Epidermal melanocyte (primary cell): ENCODE measurements around the gene CEMP1.
A peak's percentile ranks its signal among the peaks of the same experiment; 100 is the strongest.

Experiments used
- DNase-seq: peaks from one replicate; pipeline ENCODE4 v3.0.0; 2011; ENCODE audit warnings: low spot score; ENCODE audit not compliant: insufficient read length

Gene CEMP1

GRCh38 chr16:2486645-2487516 is 44.3 kb downstream of the CEMP1 start:
- no peak for DNase-seq

- no peak for DNase-seq
These were observed 45.2 kb downstream of the CEMP1 start for GRCh38 chr16:2485811-2486507.

- DNase-seq, result no peak
These were observed 46.2 kb downstream of the CEMP1 start for GRCh38 chr16:2484898-2485508.

GRCh38 chr16:2483939-2484897 is 47.0 kb downstream of the CEMP1 start:
- DNase-seq, result no peak

DNA sequence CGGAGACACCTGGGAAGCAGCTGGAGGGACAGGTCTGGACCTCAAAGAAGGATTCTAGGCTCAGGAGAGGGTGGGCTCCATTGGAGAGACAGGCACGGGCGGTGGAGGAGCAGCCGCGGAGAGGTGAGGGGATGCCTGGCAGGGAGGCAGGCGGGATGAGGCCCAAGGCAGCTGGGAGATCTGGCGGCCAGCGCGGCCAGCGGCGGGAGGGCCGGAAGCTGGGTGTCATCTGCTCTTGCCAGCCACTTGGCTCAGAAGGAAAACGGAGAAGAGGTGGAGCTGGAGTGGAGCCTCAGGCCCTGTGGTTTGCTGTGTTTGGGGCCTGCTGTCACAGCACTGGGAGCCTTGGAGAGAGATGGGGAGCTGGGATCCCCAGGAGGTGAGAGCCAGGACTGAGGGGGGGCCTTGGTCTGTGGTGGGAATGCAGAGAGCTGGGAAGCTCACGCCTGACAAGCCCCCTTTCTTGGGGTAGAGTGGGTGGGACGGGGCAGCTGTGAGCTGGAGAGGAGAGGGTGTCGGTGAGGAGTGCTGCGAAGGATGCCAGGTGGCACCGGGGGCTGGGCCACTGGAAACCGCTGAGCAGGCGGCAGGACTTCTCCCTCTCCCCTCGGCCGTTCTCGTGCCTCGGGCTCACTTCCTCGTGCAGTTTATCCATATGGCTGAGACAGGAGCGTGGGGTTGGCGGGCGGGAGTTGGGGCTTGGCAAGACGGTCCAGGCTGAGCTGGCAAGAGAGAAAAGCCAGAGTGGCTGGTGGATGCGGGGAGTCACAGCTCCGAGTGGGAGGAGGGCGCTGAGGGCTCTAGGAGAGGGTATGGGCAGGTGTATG is 48.3 kb downstream of the CEMP1 start:
- peak; percentile 91 for DNase-seq

DNA sequence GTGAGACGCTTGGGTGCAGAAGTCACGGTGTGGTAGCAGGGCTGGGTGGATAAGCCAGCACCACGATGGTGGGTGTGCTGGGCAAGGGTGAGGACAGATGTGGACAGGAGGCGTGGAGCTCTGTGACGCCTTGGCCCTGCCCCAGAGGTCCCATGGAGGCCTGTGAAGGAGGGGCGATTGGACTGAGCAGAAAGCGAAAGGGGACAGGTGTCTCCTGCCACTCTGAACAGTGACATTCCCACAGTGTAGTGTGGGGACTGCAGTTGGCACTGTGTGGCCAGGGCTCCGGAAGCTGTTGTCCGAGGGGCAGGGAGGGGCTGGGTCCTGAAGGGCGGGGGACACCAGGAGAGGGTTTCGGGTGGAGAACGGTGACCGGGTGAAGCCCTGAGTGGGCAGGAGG is 49.0 kb downstream of the CEMP1 start:
- no peak for DNase-seq

GRCh38 chr16:2481676-2482075 is 49.5 kb downstream of the CEMP1 start:
- no peak for DNase-seq

- no peak for DNase-seq
These were observed 50.3 kb downstream of the CEMP1 start for GRCh38 chr16:2480948-2481347.
